Thyroid gland (tissue), 4 donors: Measurements from ENCODE around the gene CDKN2B. TPM values are rescaled to one million over a fixed set of nuclear protein-coding genes. Genes with fewer than 3 reads are reported as not detected.

Experiments used
- DNase-seq, 2 donors: peaks; one replicate each; pipeline ENCODE4 v3.0.0-alpha.2; 2019
- H3K27ac ChIP-seq, 3 donors: fragments of 200-600 bp; sonication (generic); 1 replicate in 2 of 3; 2 replicates in 1 of 3; pipeline ENCODE4 v1.5.1; 2016 to 2019; ENCODE audit warnings: mild to moderate bottlenecking in 1 of 3, moderate library complexity in 1 of 3
- H3K27me3 ChIP-seq: fragments of 200-600 bp; sonication (generic); one replicate; pipeline ENCODE4 v1.5.1; 2019
- H3K36me3 ChIP-seq, 2 donors: fragments of 200-600 bp; sonication (generic); one replicate each; pipeline ENCODE4 v1.5.1; 2016 to 2019
- H3K4me1 ChIP-seq, 2 donors: fragments of 200-600 bp; sonication (generic); one replicate each; pipeline ENCODE4 v1.5.1; 2017 to 2019
- H3K4me3 ChIP-seq, 3 donors: fragments of 200-600 bp; sonication (generic); replicated peaks in 1 of 3; 1 replicate in 2 of 3; 2 replicates in 1 of 3; pipeline ENCODE4 v1.5.1; 2016; ENCODE audit warnings: mild to moderate bottlenecking in 1 of 3
- H3K9me3 ChIP-seq: fragments of 200-600 bp; sonication (generic); one replicate; pipeline ENCODE4 v1.5.1; 2017
- POLR2A ChIP-seq, 2 donors: fragments of 450-650 bp; IDR thresholded peaks; one replicate each; pipeline ENCODE4 v1.6.1; 2017; ENCODE audit warnings: antibody characterized with exemption in 2 of 2, mild to moderate bottlenecking in 2 of 2, moderate library complexity in 1 of 2
- WGBS, 2 donors: methylation state at CpG; one replicate each; pipeline ENCODE4 v1.1.5; 2017; 5-methylcytosine and 5-hydroxymethylcytosine counted together
- intact Hi-C: fragments of 100-400 bp; cut with DNase I; formaldehyde crosslinking; loops from one replicate; pipeline ENCODE4 v1.15.1; 2023
- total RNA-seq, 4 donors: library from RNA; depleted of rRNA; stranded (reverse); fragments of >200 nt; gene quantifications; one replicate each; pipeline ENCODE4 v1.2.3, GENCODE V29; 2016
- TF ChIP-seq, protein P1 (sequence below), 6 experiments: fragments of 200-600 bp in 3 of 6; fragments of 450-650 bp in 3 of 6; sonication (generic) in 3 of 6; IDR thresholded peaks; one replicate each; pipeline ENCODE4 v1.5.1; 2016 to 2019; ENCODE audit warnings: antibody characterized with exemption in 6 of 6, mild to moderate bottlenecking in 2 of 6, inconsistent platforms in 1 of 6, moderate library complexity in 1 of 6

CDKN2B gene
- total RNA-seq, 4 donors from 2014 or later: 0.44 to 2.0 (median 1.2) TPM

GRCh38 chr9:21972361-21972760 is 36.7 kb downstream of the CDKN2B start:
- H3K36me3 ChIP-seq: no peaks in the 10 kb centered on the region
- H3K4me1 ChIP-seq: peaks cover 10 to 17% of the 10 kb centered on the region in 2 donors
- no peak overlapping the region for H3K27ac ChIP-seq
- H3K9me3 ChIP-seq: no peaks in the 10 kb centered on the region
- H3K4me3 ChIP-seq: no peak overlapping the region
- no peak for DNase-seq
- peaks cover 81% of the 10 kb centered on the region for H3K27me3 ChIP-seq
- TF ChIP-seq, protein P1, sequence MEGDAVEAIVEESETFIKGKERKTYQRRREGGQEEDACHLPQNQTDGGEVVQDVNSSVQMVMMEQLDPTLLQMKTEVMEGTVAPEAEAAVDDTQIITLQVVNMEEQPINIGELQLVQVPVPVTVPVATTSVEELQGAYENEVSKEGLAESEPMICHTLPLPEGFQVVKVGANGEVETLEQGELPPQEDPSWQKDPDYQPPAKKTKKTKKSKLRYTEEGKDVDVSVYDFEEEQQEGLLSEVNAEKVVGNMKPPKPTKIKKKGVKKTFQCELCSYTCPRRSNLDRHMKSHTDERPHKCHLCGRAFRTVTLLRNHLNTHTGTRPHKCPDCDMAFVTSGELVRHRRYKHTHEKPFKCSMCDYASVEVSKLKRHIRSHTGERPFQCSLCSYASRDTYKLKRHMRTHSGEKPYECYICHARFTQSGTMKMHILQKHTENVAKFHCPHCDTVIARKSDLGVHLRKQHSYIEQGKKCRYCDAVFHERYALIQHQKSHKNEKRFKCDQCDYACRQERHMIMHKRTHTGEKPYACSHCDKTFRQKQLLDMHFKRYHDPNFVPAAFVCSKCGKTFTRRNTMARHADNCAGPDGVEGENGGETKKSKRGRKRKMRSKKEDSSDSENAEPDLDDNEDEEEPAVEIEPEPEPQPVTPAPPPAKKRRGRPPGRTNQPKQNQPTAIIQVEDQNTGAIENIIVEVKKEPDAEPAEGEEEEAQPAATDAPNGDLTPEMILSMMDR (IDR thresholded peaks at IDR 0.05): no peak
- TF ChIP-seq POLR2A (IDR thresholded peaks at IDR 0.05): no peak
- intact Hi-C loops: loop anchor here (10.0 kb wide), 1 partner anchor 52 kb away; no protein-coding TSS in a partner anchor

GRCh38 chr9:21970800-21971640 is 38.1 kb downstream of the CDKN2B start:
- peaks cover 85% of the 10 kb centered on the region for H3K27me3 ChIP-seq

GRCh38 chr9:21969951-21970799 is 38.9 kb downstream of the CDKN2B start:
- peaks cover 86% of the 10 kb centered on the region for H3K27me3 ChIP-seq
- H3K36me3 ChIP-seq: no peaks in the 10 kb centered on the region
- DNase-seq: no peak
- H3K27ac ChIP-seq: no peak overlapping the region
- intact Hi-C loops: loop anchor here (10.0 kb wide), 1 partner anchor 55 kb away; no protein-coding TSS in a partner anchor
- TF ChIP-seq, protein P1 (IDR thresholded peaks at IDR 0.05): no peak
- no peak for TF ChIP-seq POLR2A (IDR thresholded peaks at IDR 0.05)
- no peaks in the 10 kb centered on the region for H3K9me3 ChIP-seq
- peaks cover 10 to 20% of the 10 kb centered on the region in 2 donors for H3K4me1 ChIP-seq
- H3K4me3 ChIP-seq: no peak overlapping the region
- 14 to 16% methylated on average over 21 to 24 of the region's 24 CpGs for WGBS, 2 donors

More at GRCh38 chr9:21970800-21971640, 38.1 kb downstream of the CDKN2B start:
- Histone ChIP-seq H3K27ac (no peak overlapping the region), H3K4me1 (peaks cover 10 to 17% of the 10 kb centered on the region in 2 donors), H3K9me3 (no peaks in the 10 kb centered on the region), H3K4me3 (no peak overlapping the region), H3K36me3 (no peaks in the 10 kb centered on the region)
- TF ChIP-seq, protein P1 (IDR thresholded peaks at IDR 0.05): no peak
- no peak for TF ChIP-seq POLR2A (IDR thresholded peaks at IDR 0.05)
- 7 to 10% methylated on average over 16 to 18 of the region's 45 CpGs for WGBS, 2 donors
- intact Hi-C loops: loop anchor here (10.0 kb wide), 1 partner anchor 54 kb away; no protein-coding TSS in a partner anchor
- no peak for DNase-seq

DNA sequence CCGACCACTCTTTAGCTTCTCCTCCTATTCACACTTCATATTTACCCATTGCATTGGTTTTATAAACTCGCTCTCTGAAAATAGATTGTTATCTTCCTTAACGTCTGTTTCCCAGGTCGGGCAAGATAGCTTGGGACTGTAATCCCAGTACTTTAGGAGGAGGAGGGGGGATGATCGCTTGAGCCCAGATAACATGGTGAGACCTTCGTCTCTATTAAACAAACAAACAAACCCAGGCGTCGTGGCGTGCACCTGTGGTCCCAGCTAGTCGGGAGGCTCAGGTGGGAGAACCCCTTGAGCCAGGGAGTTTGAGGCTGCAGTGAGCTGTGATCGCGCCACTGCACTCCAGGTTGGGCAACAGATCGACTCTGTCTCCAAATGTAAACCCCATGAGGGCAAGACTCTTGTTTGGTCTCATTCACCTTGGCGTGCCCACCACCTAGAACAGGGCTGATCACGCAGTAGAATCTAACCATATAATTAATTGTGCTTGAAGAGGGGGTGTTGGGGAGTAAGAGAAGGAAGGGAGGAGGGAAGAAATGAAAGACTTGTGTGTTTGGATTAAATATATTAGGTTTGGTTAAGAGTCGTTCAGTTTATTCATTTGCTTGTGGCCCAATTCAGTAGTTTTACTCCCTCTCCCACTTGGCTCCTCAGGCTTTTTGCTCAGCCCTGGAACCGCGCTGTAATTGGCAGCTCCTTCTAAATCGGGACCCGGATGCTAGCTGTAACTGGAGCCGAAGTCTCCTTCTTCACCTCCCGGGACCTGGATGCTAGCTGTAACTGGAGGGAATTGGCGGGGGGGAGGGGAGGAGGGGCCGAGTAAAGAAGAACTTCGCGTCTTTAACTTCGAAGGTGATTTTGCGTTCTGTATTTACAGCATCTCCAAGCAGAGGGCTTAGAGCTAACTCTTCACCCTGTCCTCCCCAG is 39.8 kb downstream of the CDKN2B start:
- Histone ChIP-seq H3K27me3 (peaks cover 85% of the 10 kb centered on the region), H3K4me3 (no peak overlapping the region), H3K9me3 (no peaks in the 10 kb centered on the region), H3K27ac (no peak overlapping the region), H3K4me1 (peaks cover 5 to 15% of the 10 kb centered on the region in 2 donors), H3K36me3 (no peaks in the 10 kb centered on the region)
- TF ChIP-seq POLR2A (IDR thresholded peaks at IDR 0.05): no peak
- TF ChIP-seq, protein P1 (IDR thresholded peaks at IDR 0.05): no peak
- intact Hi-C loops: no loop called here
- no peak for DNase-seq
- 12 to 15% methylated on average over 28 of the region's 28 CpGs for WGBS, 2 donors
